Endothelial cell of umbilical vein (primary cell): ENCODE data around the gene OST4. TPM values are rescaled to one million over a fixed set of nuclear protein-coding genes. Genes with fewer than 3 reads are reported as not detected.

ENCODE experiments used
- BruUV-seq: library from RNA; stranded (reverse); fragments of 400-500 nt; replicated peaks from 2 replicates; lab custom pipeline; 2021; lab: Mats Ljungman, UMichigan
- CTCF ChIA-PET: fragments of 300-600, 350-600 bp; sonication (Branson Sonifier 250); formaldehyde crosslinking; loops from one replicate; lab custom pipeline; 2021; ENCODE audit warnings: antibody characterized with exemption, inconsistent platforms; lab: Charles Lee
- POLR2A ChIA-PET: fragments of 300-600, 350-600 bp; sonication (Branson Sonifier 250); formaldehyde crosslinking; loops from one replicate; lab custom pipeline; 2021; ENCODE audit warnings: antibody characterized with exemption, inconsistent platforms; lab: Charles Lee
- DNase-seq: peaks from one replicate; pipeline ENCODE4 v3.0.0-alpha.2; 2011; ENCODE audit warnings: low read depth, low spot score
- FAIRE-seq: peaks from 2 replicates; lab custom pipeline; 2011; peaks lifted over from hg19 to GRCh38; lab: Jason Lieb, UNC
- H2AFZ ChIP-seq: 2 replicates; pipeline ENCODE4 v1.6.0; 2012; ENCODE audit warnings: low read depth, low read length, control low read depth, inconsistent platforms
- H3K27ac ChIP-seq: 2 replicates; pipeline ENCODE4 v1.5.1; 2011; ENCODE audit warnings: low read depth, mild to moderate bottlenecking, control low read depth, low read length, moderate library complexity; ENCODE audit not compliant: insufficient read depth
- H3K27me3 ChIP-seq, 2 experiments: 2 replicates each; pipeline versions ENCODE4 v1.6.0 to v1.6.1; 2011; ENCODE audit warnings: low read length in 2 of 2, mixed read lengths in 1 of 2; ENCODE audit not compliant: control insufficient read depth in 2 of 2, insufficient read depth in 2 of 2
- H3K36me3 ChIP-seq, 2 experiments: 2 replicates in 1 of 2; 3 replicates in 1 of 2; pipeline ENCODE4 v1.5.1; 2011; ENCODE audit warnings: low read length in 2 of 2, mild to moderate bottlenecking in 1 of 2, moderate library complexity in 1 of 2; ENCODE audit not compliant: control insufficient read depth in 2 of 2, insufficient read depth in 2 of 2; ENCODE audit errors: extremely low read depth in 1 of 2
- H3K4me1 ChIP-seq: 3 replicates; pipeline ENCODE4 v1.5.1; 2011; ENCODE audit warnings: mild to moderate bottlenecking, low read length; ENCODE audit not compliant: control insufficient read depth, insufficient read depth; ENCODE audit errors: extremely low read depth
- H3K4me2 ChIP-seq: 2 replicates; pipeline ENCODE4 v1.6.1; 2011; ENCODE audit warnings: low read length, control low read depth, mixed read lengths; ENCODE audit not compliant: insufficient read depth
- H3K4me3 ChIP-seq, 3 experiments: fragments of 200-600 bp in 1 of 3; sonication (generic), shearing (Covaris generic) in 1 of 3; replicated peaks in 1 of 3; 2 replicates each; pipeline ENCODE4 v1.5.1; 2011 to 2016; ENCODE audit warnings: control low read depth in 3 of 3, low read length in 3 of 3, mild to moderate bottlenecking in 2 of 3, inconsistent platforms in 1 of 3, low read depth in 1 of 3, moderate library complexity in 1 of 3; ENCODE audit not compliant: insufficient read depth in 1 of 3
- H3K79me2 ChIP-seq: 2 replicates; pipeline ENCODE4 v1.6.0; 2012; ENCODE audit warnings: low read length, inconsistent platforms; ENCODE audit not compliant: control insufficient read depth, insufficient read depth
- H3K9ac ChIP-seq: replicated peaks from 2 replicates; pipeline ENCODE3; 2011; ENCODE audit warnings: low read length, control low read depth; ENCODE audit not compliant: insufficient read depth; ENCODE audit errors: extremely low read depth
- H3K9me1 ChIP-seq: replicated peaks from 3 replicates; pipeline ENCODE4 v1.6.0; 2011; ENCODE audit warnings: mild to moderate bottlenecking, low read length; ENCODE audit not compliant: control insufficient read depth, insufficient read depth; ENCODE audit errors: extremely low read depth
- H3K9me3 ChIP-seq: replicated peaks from 2 replicates; pipeline ENCODE4 v1.5.1; 2012; ENCODE audit warnings: low read length, inconsistent platforms; ENCODE audit not compliant: control insufficient read depth, insufficient read depth
- H4K20me1 ChIP-seq: replicated peaks from 2 replicates; pipeline ENCODE3; 2011; ENCODE audit warnings: mild to moderate bottlenecking, low read length; ENCODE audit not compliant: control insufficient read depth, insufficient read depth; ENCODE audit errors: extremely low read depth
- CTCF ChIP-seq, 2 donors: IDR thresholded peaks; 1 replicate in 1 of 2; 2 replicates in 1 of 2; pipeline ENCODE4 v1.5.1; 2011; ENCODE audit warnings: low read length in 2 of 2, mild to moderate bottlenecking in 2 of 2, moderate library complexity in 2 of 2, control low read depth in 1 of 2, inconsistent platforms in 1 of 2, low read depth in 1 of 2; ENCODE audit not compliant: insufficient read depth in 1 of 2; ENCODE audit errors: extremely low read depth in 1 of 2
- EZH2 ChIP-seq: IDR thresholded peaks from 2 replicates; pipeline ENCODE4 v1.6.1; 2012; ENCODE audit warnings: borderline replicate concordance, low read depth, mild to moderate bottlenecking, moderate library complexity, low read length, inconsistent platforms; ENCODE audit not compliant: severe bottlenecking
- FOS ChIP-seq: IDR thresholded peaks from 2 replicates; pipeline ENCODE4 v1.6.1; 2011; ENCODE audit warnings: mild to moderate bottlenecking, low read length, moderate library complexity, borderline replicate concordance; ENCODE audit not compliant: insufficient read depth
- GATA2 ChIP-seq: IDR thresholded peaks from 2 replicates; pipeline ENCODE4 v1.7.0; 2011; ENCODE audit warnings: low read depth, mild to moderate bottlenecking, moderate library complexity, mixed read lengths, low read length; ENCODE audit not compliant: insufficient read length, insufficient read depth
- JUN ChIP-seq: IDR thresholded peaks from 2 replicates; pipeline ENCODE4 v1.6.1; 2011; ENCODE audit warnings: borderline replicate concordance, low read depth; ENCODE audit not compliant: insufficient read length, insufficient read depth
- MAX ChIP-seq: IDR thresholded peaks from 2 replicates; pipeline ENCODE4 v1.6.1; 2011; ENCODE audit not compliant: insufficient read depth, insufficient read length
- MYC ChIP-seq: IDR thresholded peaks from one replicate; pipeline ENCODE4 v1.6.1; 2011; ENCODE audit warnings: mild to moderate bottlenecking, low read depth, low read length
- POLR2A ChIP-seq: IDR thresholded peaks from 2 replicates; pipeline ENCODE4 v1.6.1; 2012; ENCODE audit warnings: low read depth, mild to moderate bottlenecking, control low read depth, low read length
- POLR2AphosphoS5 ChIP-seq: IDR thresholded peaks from 2 replicates; pipeline ENCODE4 v1.6.1; 2012; ENCODE audit warnings: low read depth, mild to moderate bottlenecking, control low read depth, low read length, moderate library complexity; ENCODE audit not compliant: insufficient read depth
- dilution Hi-C: fragments of 300-500 bp; cut with MboI; formaldehyde crosslinking; loops from one replicate; pipeline ENCODE4 v1.15.0; 2019; ENCODE audit warnings: low sequenced_read_pairs; ENCODE audit not compliant: extremely low pct_ligation_motif_present
- intact Hi-C: fragments of 100-400 bp; cut with micrococcal nuclease; formaldehyde crosslinking; loops from one replicate; pipeline ENCODE4 v1.10.0; 2022
- polyA plus RNA-seq, 4 experiments: library from polyadenylated mRNA; depleted of rRNA in 3 of 4; stranded (reverse) in 3 of 4; unstranded in 1 of 4; fragments of >200 nt; gene quantifications; 2 replicates each; pipeline versions ENCODE4 v1.2.1 to v1.2.3, GENCODE V29; 2011 to 2012; ENCODE audit warnings: missing spikeins in 1 of 4
- total RNA-seq: library from RNA; stranded (reverse); gene quantifications from 2 replicates; pipeline ENCODE4 v1.2.3, GENCODE V29; 2021

OST4 gene
- total and polyA plus RNA-seq, 2 donors (not counting 3 experiments of a cell fraction or from before 2014, with no cell fraction given), result 415 to 1,189 TPM

DNA sequence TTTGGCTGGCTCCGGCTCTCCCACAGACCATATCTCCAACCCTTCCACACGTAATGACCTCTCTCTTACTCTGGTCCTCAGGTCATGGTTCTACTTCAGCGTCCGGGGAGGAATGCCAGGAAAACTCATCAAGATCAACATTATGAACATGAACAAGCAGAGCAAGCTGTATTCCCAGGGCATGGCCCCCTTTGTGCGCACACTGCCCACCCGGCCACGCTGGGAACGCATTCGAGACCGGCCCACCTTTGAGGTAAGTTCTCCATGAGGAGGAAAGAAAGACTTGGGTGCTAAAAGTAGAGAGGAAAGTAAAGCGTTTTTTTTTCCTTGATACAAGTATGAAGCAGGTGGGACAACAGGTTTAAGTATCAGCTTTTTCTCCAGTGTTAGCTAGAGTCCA lies 18.1 kb downstream of the OST4 start:
- Histone ChIP-seq H3K9me1 (no peaks in the 10 kb centered on the region), H3K36me3 (peaks cover 3 to 27% of the 10 kb centered on the region in 2 experiments), H2AFZ (no peak overlapping the region), H3K9me3 (no peaks in the 10 kb centered on the region), H3K9ac (no peak overlapping the region), H3K27ac (no peak overlapping the region), H4K20me1 (no peaks in the 10 kb centered on the region), H3K4me3 (no peak overlapping the region), H3K4me1 (peaks cover 12% of the 10 kb centered on the region), H3K27me3 (no peaks in the 10 kb centered on the region), H3K4me2 (no peak overlapping the region), H3K79me2 (no peaks in the 10 kb centered on the region)
- dilution Hi-C loops, result no loop called here
- intact Hi-C loops, result no loop called here
- no peak for TF ChIP-seq CTCF (IDR thresholded peaks at IDR 0.05; ENCODE audit: extremely low read depth in 1 of 2, insufficient read depth in 1 of 2, low read depth in 1 of 2, low read length in 2 of 2)
- TF ChIP-seq POLR2A, result no peak
- no peak for TF ChIP-seq POLR2AphosphoS5
- TF ChIP-seq EZH2, result no peak
- TF ChIP-seq MAX, result no peak
- no peak for TF ChIP-seq FOS
- TF ChIP-seq JUN, result no peak
- TF ChIP-seq GATA2, result no peak
- TF ChIP-seq MYC, result no peak
- CTCF ChIA-PET, result interaction anchor here (3.8 to 5.9 kb wide), 2 partner anchors 19 to 92 kb away, joined by 25 to 34 read pairs; partner anchors contain the start of gene OST4
- FAIRE-seq, result no peak
- DNase-seq, result no peak
- POLR2A ChIA-PET, result no interaction called here
- no TSS peak for BruUV-seq
